H9 (cell line): Measurements from ENCODE around the gene STT3A. TPM values are rescaled to one million over a fixed set of nuclear protein-coding genes. Genes with fewer than 3 reads are reported as not detected.

Source experiments
- DNase-seq: peaks from one replicate; pipeline ENCODE4 v3.0.0-alpha.2; 2017
- H2AFZ ChIP-seq: one replicate; pipeline ENCODE4 v1.6.1; 2013; ENCODE audit warnings: mild to moderate bottlenecking, low read length, control low read depth, moderate library complexity
- H2AK5ac ChIP-seq: 2 replicates; pipeline ENCODE4 v1.6.1; 2013; ENCODE audit warnings: low read length, control low read depth, mixed read lengths; ENCODE audit not compliant: insufficient read length
- H2BK120ac ChIP-seq: one replicate; pipeline ENCODE4 v1.6.1; 2013; ENCODE audit warnings: low read depth, mild to moderate bottlenecking, low read length, control low read depth, inconsistent platforms; ENCODE audit not compliant: poor library complexity, severe bottlenecking
- H2BK12ac ChIP-seq: 2 replicates; pipeline ENCODE4 v1.6.1; 2013; ENCODE audit warnings: low read length, control low read depth, mixed read lengths, low read depth; ENCODE audit not compliant: insufficient read length
- H2BK15ac ChIP-seq: 2 replicates; pipeline ENCODE4 v1.6.1; 2013; ENCODE audit warnings: low read depth, low read length, control low read depth
- H2BK20ac ChIP-seq: one replicate; pipeline ENCODE4 v1.6.1; 2013; ENCODE audit warnings: low read depth, mild to moderate bottlenecking, low read length, control low read depth, inconsistent platforms; ENCODE audit not compliant: poor library complexity, severe bottlenecking
- H2BK5ac ChIP-seq: 2 replicates; pipeline ENCODE4 v1.6.1; 2013; ENCODE audit warnings: low read length, control low read depth, mixed read lengths; ENCODE audit not compliant: insufficient read length
- H3K14ac ChIP-seq: 2 replicates; pipeline ENCODE4 v1.6.1; 2013; ENCODE audit warnings: low read length, control low read depth; ENCODE audit not compliant: insufficient read depth
- H3K18ac ChIP-seq: 2 replicates; pipeline ENCODE4 v1.6.1; 2013; ENCODE audit warnings: low read depth, mild to moderate bottlenecking, mixed read lengths, low read length, control low read depth; ENCODE audit not compliant: insufficient read length
- H3K23ac ChIP-seq: 2 replicates; pipeline ENCODE4 v1.6.1; 2013; ENCODE audit warnings: low read length, control low read depth, mixed read lengths, low read depth; ENCODE audit not compliant: insufficient read length
- H3K23me2 ChIP-seq: 2 replicates; pipeline ENCODE4 v1.6.1; 2013; ENCODE audit warnings: low read depth, mild to moderate bottlenecking, mixed read lengths, low read length, control low read depth; ENCODE audit not compliant: insufficient read length, poor library complexity, severe bottlenecking
- H3K27ac ChIP-seq: 2 replicates; pipeline ENCODE4 v1.5.1; 2013; ENCODE audit warnings: low read length, control low read depth, mixed read lengths, low read depth; ENCODE audit not compliant: insufficient read length
- H3K27me3 ChIP-seq: 2 replicates; pipeline ENCODE4 v1.6.1; 2013; ENCODE audit warnings: low read length, control low read depth, inconsistent platforms; ENCODE audit not compliant: insufficient read depth
- H3K4ac ChIP-seq: 2 replicates; pipeline ENCODE4 v1.6.1; 2013; ENCODE audit warnings: low read depth, mild to moderate bottlenecking, control low read depth, inconsistent platforms, low read length, moderate library complexity
- H3K4me1 ChIP-seq: 2 replicates; pipeline ENCODE4 v1.6.1; 2013; ENCODE audit warnings: low read length, control low read depth, inconsistent platforms; ENCODE audit not compliant: insufficient read depth
- H3K4me2 ChIP-seq: 2 replicates; pipeline ENCODE4 v1.6.1; 2013; ENCODE audit warnings: low read length, control low read depth, mixed read lengths; ENCODE audit not compliant: insufficient read length, insufficient read depth
- H3K56ac ChIP-seq: 2 replicates; pipeline ENCODE4 v1.6.1; 2013; ENCODE audit warnings: low read depth, mild to moderate bottlenecking, mixed read lengths, low read length, control low read depth; ENCODE audit not compliant: insufficient read length
- H3K79me1 ChIP-seq: 2 replicates; pipeline ENCODE4 v1.6.1; 2013; ENCODE audit warnings: low read depth, mild to moderate bottlenecking, moderate library complexity, low read length, control low read depth, inconsistent platforms; ENCODE audit not compliant: insufficient read depth, poor library complexity, severe bottlenecking
- H3K79me2 ChIP-seq: 2 replicates; pipeline ENCODE4 v1.6.1; 2013; ENCODE audit warnings: low read length, control low read depth, inconsistent platforms; ENCODE audit not compliant: insufficient read depth
- H3K9ac ChIP-seq: 2 replicates; pipeline ENCODE4 v1.6.1; 2013; ENCODE audit warnings: low read length, control low read depth, mixed read lengths; ENCODE audit not compliant: insufficient read length; ENCODE audit errors: extremely low read depth
- H3K9me3 ChIP-seq: one replicate; pipeline ENCODE4 v1.6.1; 2013; ENCODE audit warnings: low read depth, low read length, inconsistent platforms; ENCODE audit not compliant: control insufficient read depth
- H3T11ph ChIP-seq: one replicate; pipeline ENCODE4 v1.6.1; 2013; ENCODE audit warnings: mild to moderate bottlenecking, low read length, control low read depth, inconsistent platforms
- H4K20me1 ChIP-seq: one replicate; pipeline ENCODE4 v1.6.1; 2013; ENCODE audit not compliant: control insufficient read depth, insufficient read length, insufficient read depth
- H4K5ac ChIP-seq: 2 replicates; pipeline ENCODE4 v1.6.1; 2013; ENCODE audit warnings: low read depth, mild to moderate bottlenecking, mixed read lengths, low read length, control low read depth; ENCODE audit not compliant: insufficient read length
- H4K8ac ChIP-seq: replicated peaks from 2 replicates; pipeline ENCODE4 v1.6.1; 2013; ENCODE audit warnings: low read length, control low read depth, mixed read lengths, low read depth; ENCODE audit not compliant: insufficient read length
- H4K91ac ChIP-seq: 2 replicates; pipeline ENCODE4 v1.6.1; 2013; ENCODE audit warnings: low read depth, mild to moderate bottlenecking, moderate library complexity, mixed read lengths, low read length, control low read depth; ENCODE audit not compliant: insufficient read length
- H3K27ac Mint-ChIP-seq, 3 experiments: 2 replicates in 2 of 3; 3 replicates in 1 of 3; pipeline ENCODE4 v1.8.0; 2020 to 2021; ENCODE audit warnings: mixed read lengths in 3 of 3, mild to moderate bottlenecking in 1 of 3, moderate library complexity in 1 of 3
- H3K27me3 Mint-ChIP-seq: 2 replicates; pipeline ENCODE4 v1.8.0; 2021; ENCODE audit warnings: low read depth, mild to moderate bottlenecking, moderate library complexity, mixed read lengths
- H3K36me3 Mint-ChIP-seq, 3 experiments: 2 replicates in 2 of 3; 3 replicates in 1 of 3; pipeline ENCODE4 v1.8.0; 2020 to 2021; ENCODE audit warnings: low read depth in 3 of 3, mixed read lengths in 3 of 3; ENCODE audit not compliant: insufficient read depth in 1 of 3
- H3K4me1 Mint-ChIP-seq, 2 experiments: 2 replicates each; pipeline ENCODE4 v1.8.0; 2020; ENCODE audit warnings: mixed read lengths in 2 of 2
- H3K4me3 Mint-ChIP-seq, 2 experiments: 2 replicates in 1 of 2; 3 replicates in 1 of 2; pipeline ENCODE4 v1.8.0; 2020 to 2021; ENCODE audit warnings: mild to moderate bottlenecking in 2 of 2, mixed read lengths in 2 of 2, moderate library complexity in 1 of 2
- H3K9me3 Mint-ChIP-seq, 2 experiments: 2 replicates in 1 of 2; 3 replicates in 1 of 2; pipeline ENCODE4 v1.8.0; 2020; ENCODE audit warnings: mild to moderate bottlenecking in 2 of 2, mixed read lengths in 2 of 2, moderate library complexity in 1 of 2
- WGBS: extraction: QIAGEN DNeasy Blood & Tissue Kit; methylation state at CpG from one replicate; pipeline ENCODE4 v1.1.7; 2013; ENCODE audit warnings: missing lambda C conversion rate, low lambda C conversion rate, mixed read lengths; ENCODE audit not compliant: insufficient read length; ENCODE audit errors: extremely low coverage; 5-methylcytosine and 5-hydroxymethylcytosine counted together
- total RNA-seq: library from RNA; stranded (reverse); gene quantifications from 2 replicates; pipeline ENCODE4 v1.2.1, GENCODE V29; 2021
- TF ChIP-seq, protein P1 (sequence below): fragments of 200-600 bp; sonication (generic); conservative IDR thresholded peaks from 3 replicates; pipeline ENCODE4 v1.8.0; 2021; ENCODE audit warnings: antibody characterized with exemption, mild to moderate bottlenecking

Gene STT3A
- total RNA-seq, 1 experiment from 2014 or later: 128 TPM

DNA sequence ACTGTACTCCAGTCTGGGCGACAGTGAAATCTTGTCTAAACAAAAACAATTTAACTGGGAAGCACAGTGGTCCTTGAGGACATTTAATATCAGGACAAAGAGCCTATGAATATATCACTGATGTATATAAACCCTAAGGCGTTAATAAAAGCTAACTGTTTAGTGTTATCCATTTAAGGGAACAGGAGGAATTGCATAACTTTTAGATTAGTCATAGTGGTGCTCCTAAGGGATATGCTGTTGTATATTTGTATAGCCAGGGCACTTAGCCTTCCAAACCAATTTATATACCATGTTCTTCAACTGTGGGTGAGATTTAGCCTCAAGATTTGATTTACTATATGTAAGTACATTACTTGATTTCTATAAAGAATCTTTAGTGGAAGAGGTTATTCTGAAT lies 29.3 kb downstream of the STT3A start:
- Histone ChIP-seq H2BK120ac (no peak overlapping the region), H3K56ac (no peak overlapping the region), H3K4ac (no peak overlapping the region), H2AFZ (no peak overlapping the region), H3K9ac (no peak overlapping the region), H3K18ac (no peak overlapping the region), H4K91ac (no peak overlapping the region), H3K9me3 (no peaks in the 10 kb centered on the region), H3K23me2 (no peaks in the 10 kb centered on the region), H3K4me2 (no peak overlapping the region), H3K4me1 (no peaks in the 10 kb centered on the region), H3K79me1 (no peaks in the 10 kb centered on the region), H3K27ac (no peak overlapping the region), H3K23ac (no peak overlapping the region), H3K79me2 (peaks cover 2% of the 10 kb centered on the region; the same call in 1 of the 2 replicates), H4K5ac (no peak overlapping the region), H2BK20ac (no peak overlapping the region), H2BK12ac (no peak overlapping the region), H3K14ac (no peak overlapping the region), H4K8ac (no peak overlapping the region), H4K20me1 (no peaks in the 10 kb centered on the region), H2BK15ac (no peak overlapping the region), H2AK5ac (no peak overlapping the region), H2BK5ac (no peak overlapping the region), H3K27me3 (no peaks in the 10 kb centered on the region), H3T11ph (no peak overlapping the region)
- Mint-ChIP-seq H3K36me3 (peaks cover 13 to 54% (median 46%) of the 10 kb centered on the region in 3 experiments), H3K4me3 (no peak overlapping the region), H3K27me3 (no peaks in the 10 kb centered on the region), H3K4me1 (peaks cover 7% of the 10 kb centered on the region in 2 experiments), H3K9me3 (no peaks in the 10 kb centered on the region), H3K27ac (no peak overlapping the region)
- WGBS: no CpG with 5 or more reads among the region's 2 CpGs
- TF ChIP-seq, protein P1, sequence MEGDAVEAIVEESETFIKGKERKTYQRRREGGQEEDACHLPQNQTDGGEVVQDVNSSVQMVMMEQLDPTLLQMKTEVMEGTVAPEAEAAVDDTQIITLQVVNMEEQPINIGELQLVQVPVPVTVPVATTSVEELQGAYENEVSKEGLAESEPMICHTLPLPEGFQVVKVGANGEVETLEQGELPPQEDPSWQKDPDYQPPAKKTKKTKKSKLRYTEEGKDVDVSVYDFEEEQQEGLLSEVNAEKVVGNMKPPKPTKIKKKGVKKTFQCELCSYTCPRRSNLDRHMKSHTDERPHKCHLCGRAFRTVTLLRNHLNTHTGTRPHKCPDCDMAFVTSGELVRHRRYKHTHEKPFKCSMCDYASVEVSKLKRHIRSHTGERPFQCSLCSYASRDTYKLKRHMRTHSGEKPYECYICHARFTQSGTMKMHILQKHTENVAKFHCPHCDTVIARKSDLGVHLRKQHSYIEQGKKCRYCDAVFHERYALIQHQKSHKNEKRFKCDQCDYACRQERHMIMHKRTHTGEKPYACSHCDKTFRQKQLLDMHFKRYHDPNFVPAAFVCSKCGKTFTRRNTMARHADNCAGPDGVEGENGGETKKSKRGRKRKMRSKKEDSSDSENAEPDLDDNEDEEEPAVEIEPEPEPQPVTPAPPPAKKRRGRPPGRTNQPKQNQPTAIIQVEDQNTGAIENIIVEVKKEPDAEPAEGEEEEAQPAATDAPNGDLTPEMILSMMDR: no peak
- DNase-seq: no peak
